ENCODE measurements around the gene HOXD13. TPM values are rescaled to one million over a fixed set of nuclear protein-coding genes. Genes with fewer than 3 reads are reported as not detected.

The HOXD13 gene
- total and polyA plus RNA-seq, 2 of the 8 experiments (the other 6 are each of a cell fraction or from before 2014, with no cell fraction given): not detected

DNA sequence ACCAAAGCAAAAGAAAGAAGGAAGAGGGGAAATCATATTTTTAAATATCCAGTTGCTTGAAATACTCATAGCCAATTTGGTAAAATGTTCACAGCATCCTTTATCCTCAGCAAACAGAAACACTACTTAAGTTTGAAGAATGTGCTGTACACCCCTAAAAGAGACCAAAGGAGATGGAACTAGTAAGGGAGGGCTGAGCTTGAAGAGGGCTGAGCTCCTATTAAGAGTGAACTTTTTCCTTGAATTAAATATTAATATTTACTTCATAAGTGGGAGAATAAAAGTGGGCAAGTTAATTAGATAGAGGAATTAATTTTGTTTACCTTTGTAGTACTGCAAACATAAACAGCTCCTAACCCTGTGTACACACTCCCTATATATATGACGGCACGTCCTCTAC lies 15.7 kb upstream of the HOXD13 start:
- H3K4me1 ChIP-seq (replicated peaks in 1 of 4; ENCODE audit: control insufficient read depth in 3 of 4, insufficient read depth in 4 of 4, low read length in 3 of 4): peaks cover 3 to 18% (median 7%) of the 10 kb centered on the region in 4 experiments; a peak in 6 of 7 replicates
- H3K23ac ChIP-seq (ENCODE audit: insufficient read length): no peak overlapping the region
- H3K79me1 ChIP-seq (ENCODE audit: low read depth, low read length): no peaks in the 10 kb centered on the region
- peaks cover 0 to 6% (median 0%) of the 10 kb centered on the region in 4 experiments; a peak in 1 of 8 replicates for H3K36me3 ChIP-seq (ENCODE audit: control insufficient read depth in 2 of 4, insufficient read depth in 4 of 4, low read length in 3 of 4)
- no peak overlapping the region for H3K56ac ChIP-seq (replicated peaks; ENCODE audit: insufficient read length, low read depth, low read length)
- H3K27ac ChIP-seq (ENCODE audit: low read depth, low read length): no peak overlapping the region
- H3K14ac ChIP-seq (ENCODE audit: insufficient read length): no peak overlapping the region
- ChIA-PET CTCF (ENCODE audit: partially characterized antibody) (interaction anchor here (0.6 to 0.9 kb wide), 2 partner anchors 387 to 1594 kb away, joined by 3 read pairs; no protein-coding TSS in a partner anchor), POLR2A (ENCODE audit: partially characterized antibody) (no interaction called here)
- WGBS, 2 experiments (ENCODE audit: extremely low coverage in 1 of 2, insufficient coverage in 1 of 2, insufficient read length in 1 of 2, insufficient replicate concordance in 2 of 2, low coverage in 1 of 2, low lambda C conversion rate in 2 of 2, missing lambda C conversion rate in 1 of 2): 64% methylated on average over 2 of the region's 2 CpGs; no CpG with 5 or more reads in 1 of the 2 experiments
- no peak overlapping the region for H4K91ac ChIP-seq (replicated peaks; ENCODE audit: insufficient read length, low read length)
- H3K9ac ChIP-seq (replicated peaks in 1 of 4; ENCODE audit: extremely low read depth in 1 of 4, low read depth in 3 of 4, low read length in 3 of 4): no peak overlapping the region
- H2BK5ac ChIP-seq (ENCODE audit: low read depth, low read length): no peak overlapping the region
- H2BK20ac ChIP-seq (ENCODE audit: low read length): no peak overlapping the region
- no peak overlapping the region for H3K4me3 ChIP-seq (ENCODE audit: extremely low read depth in 1 of 4, insufficient read depth in 2 of 4, low read depth in 3 of 4, low read length in 4 of 4)
- no peaks in the 10 kb centered on the region; a peak in 1 of 4 replicates for H3K9me3 ChIP-seq (ENCODE audit: insufficient read depth in 2 of 2, low read depth in 1 of 2, low read length in 1 of 2)
- H2AFZ ChIP-seq (ENCODE audit: low read length): no peak overlapping the region
- no peak overlapping the region for H3K4ac ChIP-seq (replicated peaks; ENCODE audit: insufficient read length, low read depth, low read length)
- H4K8ac ChIP-seq (ENCODE audit: extremely low read depth, insufficient read depth, low read length): no peak overlapping the region
- H3K4me2 ChIP-seq (ENCODE audit: insufficient read depth in 1 of 2, low read depth in 2 of 2, low read length in 2 of 2): no peak overlapping the region
- H2BK12ac ChIP-seq (ENCODE audit: low read depth, low read length): no peak overlapping the region
- no peak overlapping the region for H2BK15ac ChIP-seq (ENCODE audit: low read length)
- peaks cover 6% of the 10 kb centered on the region; the same call in 1 of the 2 replicates for H3K23me2 ChIP-seq (ENCODE audit: low read depth, low read length)
- no peaks in the 10 kb centered on the region for H3K79me2 ChIP-seq (ENCODE audit: control insufficient read depth in 1 of 2, insufficient read depth in 2 of 2, low read length in 2 of 2)
- H3K27me3 ChIP-seq (replicated peaks in 1 of 4; ENCODE audit: control insufficient read depth in 3 of 4, extremely low read depth in 1 of 4, insufficient read depth in 3 of 4, low read length in 3 of 4): peaks cover 85 to 98% (median 92%) of the 10 kb centered on the region in 4 experiments
- peaks cover 7 to 17% of the 10 kb centered on the region in 2 experiments for H4K20me1 ChIP-seq (replicated peaks in 1 of 2; ENCODE audit: control insufficient read depth in 1 of 2, insufficient read depth in 2 of 2, low read length in 2 of 2)
- no peak overlapping the region for H3K18ac ChIP-seq (ENCODE audit: extremely low read depth, low read length)
- TF ChIP-seq EGR1 (IDR thresholded peaks at IDR 0.05; ENCODE audit: borderline replicate concordance, low read depth, low read length) (no peak), BCL11A (IDR thresholded peaks at IDR 0.05; ENCODE audit: low read depth in 2 of 2, low read length in 2 of 2) (no peak), CBX5 (IDR thresholded peaks at IDR 0.05; ENCODE audit: low read depth, low read length) (no peak), PHF8 (conservative IDR thresholded peaks at IDR 0.05; ENCODE audit: low read depth, low read length) (no peak), RAD21 (IDR thresholded peaks at IDR 0.05 in 1 of 2, conservative IDR thresholded peaks at IDR 0.05 in 1 of 2; ENCODE audit: low read depth in 2 of 2, low read length in 2 of 2) (no peak), TEAD4 (IDR thresholded peaks at IDR 0.05; ENCODE audit: low read depth, low read length) (no peak), RFX5 (IDR thresholded peaks at IDR 0.05; ENCODE audit: borderline replicate concordance, low read depth, low read length) (no peak), BACH1 (IDR thresholded peaks at IDR 0.05; ENCODE audit: low read length) (no peak), MAFK (IDR thresholded peaks at IDR 0.05; ENCODE audit: low read depth, low read length) (no peak), SRF (IDR thresholded peaks at IDR 0.05; ENCODE audit: low read depth, low read length) (no peak), TBP (IDR thresholded peaks at IDR 0.05; ENCODE audit: low read depth, low read length) (no peak), POLR2AphosphoS5 (IDR thresholded peaks at IDR 0.05; ENCODE audit: low read depth, low read length) (no peak), HDAC2 (IDR thresholded peaks at IDR 0.05; ENCODE audit: borderline replicate concordance in 1 of 2, low read depth in 2 of 2, low read length in 2 of 2) (no peak)
- no peak overlapping the region for H4K5ac ChIP-seq (ENCODE audit: insufficient read length, low read depth, low read length)
- FAIRE-seq: no peak
- no peak for DNase-seq (ENCODE audit: low read depth in 1 of 2, low spot score in 2 of 2)
- no peak overlapping the region for H2AK5ac ChIP-seq (ENCODE audit: low read depth, low read length)
- no peak overlapping the region for H2BK120ac ChIP-seq (replicated peaks; ENCODE audit: low read depth, low read length)

Measured in H1 (cell line).